OCI-LY1 (cell line): ENCODE results near the gene PROCA1.

Experiments used
- H2AFZ ChIP-seq: fragments of 200-600 bp; sonication (generic), shearing (Covaris generic); 2 replicates; pipeline ENCODE4 v1.6.0; 2014; ENCODE audit warnings: antibody characterized with exemption, mild to moderate bottlenecking, low read length
- H3F3A ChIP-seq: fragments of 200-600 bp; sonication (generic), shearing (Covaris generic); 2 replicates; pipeline ENCODE4 v1.6.0; 2014; ENCODE audit warnings: mild to moderate bottlenecking, antibody characterized with exemption, low read length, moderate library complexity; ENCODE audit not compliant: insufficient read depth
- H3K27ac ChIP-seq: fragments of 200-600 bp; sonication (generic); 2 replicates; pipeline ENCODE4 v1.5.1; 2014; ENCODE audit warnings: low read length, mixed run types, mild to moderate bottlenecking, low read depth; ENCODE audit not compliant: poor library complexity, severe bottlenecking
- H3K27me3 ChIP-seq: fragments of 200-600 bp; sonication (generic); 2 replicates; pipeline ENCODE4 v1.6.0; 2014; ENCODE audit warnings: antibody characterized with exemption, mild to moderate bottlenecking, low read length, moderate library complexity; ENCODE audit not compliant: insufficient read depth
- H3K36me3 ChIP-seq: fragments of 200-600 bp; sonication (generic); 2 replicates; pipeline ENCODE4 v1.6.1; 2014; ENCODE audit warnings: mild to moderate bottlenecking, antibody characterized with exemption, low read length, moderate library complexity, mixed read lengths; ENCODE audit not compliant: insufficient read depth
- H3K4me1 ChIP-seq: fragments of 200-600 bp; sonication (generic); 2 replicates; pipeline ENCODE4 v1.5.1; 2014; ENCODE audit warnings: mild to moderate bottlenecking, low read length, moderate library complexity; ENCODE audit not compliant: insufficient read depth, severe bottlenecking
- H3K4me2 ChIP-seq: fragments of 200-600 bp; sonication (generic), shearing (Covaris generic); 2 replicates; pipeline ENCODE4 v1.6.1; 2014; ENCODE audit warnings: low read length
- H3K4me3 ChIP-seq: fragments of 200-600 bp; sonication (generic); 2 replicates; pipeline ENCODE4 v1.5.1; 2014; ENCODE audit warnings: low read length, low read depth, mild to moderate bottlenecking, mixed read lengths; ENCODE audit not compliant: poor library complexity, severe bottlenecking
- H3K79me2 ChIP-seq: fragments of 200-600 bp; shearing (Covaris generic); 2 replicates; pipeline ENCODE4 v1.6.1; 2016; ENCODE audit warnings: mixed run types, low read length, mixed read lengths; ENCODE audit not compliant: insufficient read depth
- H3K9ac ChIP-seq: fragments of 200-600 bp; sonication (generic), shearing (Covaris generic); 2 replicates; pipeline ENCODE4 v1.6.1; 2014; ENCODE audit warnings: mild to moderate bottlenecking, low read length, mixed read lengths
- H3K9me2 ChIP-seq: fragments of 200-600 bp; sonication (generic), shearing (Covaris generic); 2 replicates; pipeline ENCODE4 v1.6.1; 2014; ENCODE audit warnings: low read depth, mild to moderate bottlenecking, low read length, mixed read lengths
- H3K9me3 ChIP-seq: fragments of 200-600 bp; shearing (Covaris generic); 2 replicates; pipeline ENCODE4 v1.6.1; 2014; ENCODE audit warnings: low read length, mixed read lengths
- H4K20me1 ChIP-seq: fragments of 200-600 bp; sonication (generic), shearing (Covaris generic); 2 replicates; pipeline ENCODE4 v1.6.0; 2016; ENCODE audit warnings: mild to moderate bottlenecking, low read length; ENCODE audit not compliant: insufficient read depth
- CTCF ChIP-seq: fragments of 200-600 bp; sonication (generic), shearing (Covaris generic); IDR thresholded peaks from 2 replicates; pipeline ENCODE4 v1.5.1; 2017; ENCODE audit warnings: mild to moderate bottlenecking, antibody characterized with exemption, low read length, moderate library complexity, mixed read lengths
- EZH2 ChIP-seq: fragments of 200-600 bp; sonication (generic), shearing (Covaris generic); IDR thresholded peaks from 2 replicates; pipeline ENCODE4 v1.8.0; 2017; ENCODE audit warnings: borderline replicate concordance, mixed run types, mild to moderate bottlenecking, antibody characterized with exemption, low read length, moderate library complexity, mixed read lengths

Gene PROCA1

GRCh38 chr17:28720247-28720996 lies 8.7 kb upstream of the PROCA1 start:
- TF ChIP-seq EZH2 (no peak), CTCF (peak; percentile 26; the same call in 1 of the 2 replicates)
- H3K9me2 ChIP-seq = no peaks in the 10 kb centered on the region
- H3F3A ChIP-seq = peaks cover 20% of the 10 kb centered on the region
- peak overlapping the region; percentile 97 for H3K4me3 ChIP-seq
- peaks cover 18% of the 10 kb centered on the region for H3K79me2 ChIP-seq
- H3K27me3 ChIP-seq = no peaks in the 10 kb centered on the region
- peak overlapping the region; percentile 91 for H3K27ac ChIP-seq
- H3K9me3 ChIP-seq = no peaks in the 10 kb centered on the region
- peaks cover 61% of the 10 kb centered on the region for H3K4me1 ChIP-seq
- no peak overlapping the region for H2AFZ ChIP-seq
- H3K9ac ChIP-seq = peak overlapping the region; percentile 98
- no peaks in the 10 kb centered on the region for H4K20me1 ChIP-seq
- peak overlapping the region; percentile 94 for H3K4me2 ChIP-seq
- H3K36me3 ChIP-seq = peaks cover 54% of the 10 kb centered on the region

- Histone ChIP-seq H3K9ac (peak overlapping the region; percentile 98), H3F3A (peaks cover 10% of the 10 kb centered on the region), H3K27me3 (no peaks in the 10 kb centered on the region), H3K36me3 (peaks cover 41% of the 10 kb centered on the region), H2AFZ (no peak overlapping the region), H3K27ac (no peak overlapping the region), H3K9me3 (no peaks in the 10 kb centered on the region), H4K20me1 (no peaks in the 10 kb centered on the region), H3K9me2 (no peaks in the 10 kb centered on the region), H3K4me2 (peak overlapping the region; percentile 74), H3K79me2 (peaks cover 18% of the 10 kb centered on the region), H3K4me1 (peaks cover 47% of the 10 kb centered on the region), H3K4me3 (peak overlapping the region; percentile 97)
- TF ChIP-seq CTCF (no peak), EZH2 (no peak)
Observed at GRCh38 chr17:28719021-28719433, 7.3 kb upstream of the PROCA1 start.

DNA sequence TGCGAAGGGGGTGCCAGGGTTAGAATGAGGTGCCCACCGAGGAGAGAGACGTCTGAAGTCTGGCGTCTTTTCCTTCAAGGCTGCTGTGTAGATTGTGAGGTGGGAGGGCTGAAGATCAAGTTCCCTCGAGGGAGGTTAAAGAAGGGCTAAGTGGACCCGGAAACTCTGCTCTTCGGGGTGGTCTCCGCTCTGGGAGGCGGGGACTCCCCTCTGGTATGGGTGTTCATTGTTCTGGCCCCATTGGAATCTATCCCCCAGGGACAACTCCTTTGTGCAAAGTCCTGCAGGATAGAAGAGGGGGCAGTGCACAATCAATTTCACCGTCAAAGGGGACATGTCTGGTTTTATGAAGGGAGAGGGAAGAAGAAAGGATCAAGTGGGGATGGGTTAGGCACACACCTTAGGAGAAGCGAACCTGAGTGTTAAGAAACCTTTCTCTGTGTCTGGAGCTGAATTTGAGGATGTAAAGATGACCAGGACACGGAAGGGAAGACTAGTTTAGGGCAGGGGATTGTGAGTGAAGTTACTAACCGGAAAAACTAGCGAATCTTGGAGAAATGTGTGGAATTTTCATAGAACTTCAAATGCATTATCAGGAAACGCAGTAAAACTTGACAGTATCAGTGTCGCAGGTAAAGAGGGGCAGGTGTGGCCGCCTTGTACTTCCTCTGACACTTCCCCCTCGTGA lies 6.8 kb upstream of the PROCA1 start:
- Histone ChIP-seq H2AFZ (no peak overlapping the region), H3K4me2 (peak overlapping the region; percentile 74; the same call in 1 of the 2 replicates), H3K27ac (no peak overlapping the region), H4K20me1 (no peaks in the 10 kb centered on the region), H3K9me2 (no peaks in the 10 kb centered on the region), H3K79me2 (peaks cover 18% of the 10 kb centered on the region), H3F3A (peaks cover 9% of the 10 kb centered on the region; the same call in 1 of the 2 replicates), H3K9ac (no peak overlapping the region), H3K9me3 (no peaks in the 10 kb centered on the region), H3K4me3 (no peak overlapping the region), H3K27me3 (no peaks in the 10 kb centered on the region), H3K4me1 (peaks cover 45% of the 10 kb centered on the region), H3K36me3 (peaks cover 35% of the 10 kb centered on the region)
- TF ChIP-seq EZH2 = no peak
- TF ChIP-seq CTCF = no peak
